ENCODE measurements around the gene FOXL2.

FOXL2 gene

GRCh38 chr3:138945709-138946662 lies 951 bp downstream of the FOXL2 start:
- peak; percentile 46 for DNase-seq (ENCODE audit: low read depth)
- peak; percentile 35 for TF ChIP-seq CTCF (conservative IDR thresholded peaks at IDR 0.05; ENCODE audit: low read depth, low read length)
- peak overlapping the region; percentile 50 for H3K4me3 ChIP-seq (ENCODE audit: low read depth, low read length)

GRCh38 chr3:138944929-138945708 lies 1.8 kb downstream of the FOXL2 start:
- H3K4me3 ChIP-seq (ENCODE audit: low read depth, low read length): peak overlapping the region; percentile 42
- no peak for TF ChIP-seq CTCF (conservative IDR thresholded peaks at IDR 0.05; ENCODE audit: low read depth, low read length)
- no peak for DNase-seq (ENCODE audit: low read depth)

- no peak for DNase-seq (ENCODE audit: low read depth)
- peak overlapping the region; percentile 42 for H3K4me3 ChIP-seq (ENCODE audit: low read depth, low read length)
- no peak for TF ChIP-seq CTCF (conservative IDR thresholded peaks at IDR 0.05; ENCODE audit: low read depth, low read length)
Observed at GRCh38 chr3:138944654-138944928, 2.3 kb downstream of the FOXL2 start.

GRCh38 chr3:138943724-138944653 lies 2.9 kb downstream of the FOXL2 start:
- TF ChIP-seq CTCF (conservative IDR thresholded peaks at IDR 0.05; ENCODE audit: low read depth, low read length): no peak
- no peak for DNase-seq (ENCODE audit: low read depth)
- H3K4me3 ChIP-seq (ENCODE audit: low read depth, low read length): no peak overlapping the region

- no peak for DNase-seq (ENCODE audit: low read depth)
- no peak overlapping the region for H3K4me3 ChIP-seq (ENCODE audit: low read depth, low read length)
- TF ChIP-seq CTCF (conservative IDR thresholded peaks at IDR 0.05; ENCODE audit: low read depth, low read length): no peak
Observed at GRCh38 chr3:138942861-138943623, 3.9 kb downstream of the FOXL2 start.

GRCh38 chr3:138942271-138942670 lies 4.7 kb downstream of the FOXL2 start:
- TF ChIP-seq CTCF (conservative IDR thresholded peaks at IDR 0.05; ENCODE audit: low read depth, low read length): no peak
- H3K4me3 ChIP-seq (ENCODE audit: low read depth, low read length): no peak overlapping the region
- DNase-seq (ENCODE audit: low read depth): no peak
